Measurements from ENCODE around the gene TAS2R3.

The TAS2R3 gene

DNA sequence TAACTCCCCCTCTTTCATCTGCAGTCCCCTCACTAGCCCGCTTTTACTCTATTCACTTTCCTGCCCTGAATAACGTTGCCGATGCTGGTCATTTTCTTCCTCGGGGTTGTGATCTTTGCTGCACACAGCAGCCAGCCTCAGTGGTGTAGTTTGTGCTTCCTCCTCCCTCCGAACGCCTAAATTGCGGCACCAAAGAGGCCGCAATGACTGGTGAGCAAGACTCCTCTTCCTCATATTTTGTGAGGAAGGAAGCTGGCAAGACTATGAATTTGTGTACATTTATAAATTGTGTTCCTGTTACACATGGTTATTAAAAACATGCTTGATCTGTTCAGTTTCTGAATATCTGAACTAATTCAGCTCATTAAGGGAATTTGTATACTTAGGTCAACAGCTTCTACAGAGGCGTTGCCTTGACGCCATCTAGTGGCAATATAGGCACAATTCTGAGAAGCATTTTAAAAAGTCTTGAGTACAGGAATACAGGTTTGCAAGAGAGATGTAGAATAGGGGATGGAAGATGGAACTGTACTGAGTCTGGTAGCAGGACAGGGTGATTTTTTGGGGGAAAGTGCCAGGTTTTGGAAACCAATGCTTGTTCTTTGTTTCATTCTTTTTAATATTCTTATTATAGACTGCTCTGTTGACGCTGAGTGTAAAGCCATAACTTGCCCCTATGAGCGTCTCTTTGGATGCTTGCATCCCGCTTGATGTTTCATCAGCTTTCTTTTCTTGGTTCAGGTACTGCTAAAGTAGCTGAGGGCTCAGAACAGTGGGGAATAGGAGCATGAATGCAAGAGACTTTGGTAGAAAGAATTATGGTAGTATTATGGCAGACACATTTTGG, 22.0 kb downstream of the TAS2R3 start:
- no peak overlapping the region for H3K4me3 ChIP-seq (ENCODE audit: low read depth, low read length)

DNA sequence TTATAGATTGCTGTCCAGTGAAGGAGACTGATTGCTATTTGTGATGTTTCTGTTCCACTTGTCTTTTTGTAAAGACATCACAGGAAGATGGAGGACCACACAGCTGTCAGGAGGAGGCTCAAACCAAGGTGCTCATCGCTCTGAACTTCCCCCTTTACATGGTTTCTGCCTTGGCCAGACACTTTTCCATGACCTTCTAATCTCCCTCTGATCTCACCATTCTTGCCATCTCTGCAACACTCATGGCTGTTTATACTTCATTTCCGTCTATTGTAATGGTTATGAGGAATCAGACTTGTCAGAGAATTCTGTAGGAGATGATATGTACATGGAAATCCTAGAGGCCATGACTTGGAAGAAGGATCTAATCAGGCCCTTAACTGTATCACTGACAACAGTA, 24.4 kb downstream of the TAS2R3 start:
- H3K4me3 ChIP-seq (ENCODE audit: low read depth, low read length): no peak overlapping the region

- H3K4me3 ChIP-seq (ENCODE audit: low read depth, low read length): no peak within 1 kb of the TSS
These were observed 26.0 kb downstream of the TAS2R3 start, which contains the start of gene TAS2R5 for GRCh38 chr7:141789917-141790316. Gene TAS2R5 (plus strand): TSS chr7:141790217. CDS start chr7:141790362, 145 bp downstream.

DNA sequence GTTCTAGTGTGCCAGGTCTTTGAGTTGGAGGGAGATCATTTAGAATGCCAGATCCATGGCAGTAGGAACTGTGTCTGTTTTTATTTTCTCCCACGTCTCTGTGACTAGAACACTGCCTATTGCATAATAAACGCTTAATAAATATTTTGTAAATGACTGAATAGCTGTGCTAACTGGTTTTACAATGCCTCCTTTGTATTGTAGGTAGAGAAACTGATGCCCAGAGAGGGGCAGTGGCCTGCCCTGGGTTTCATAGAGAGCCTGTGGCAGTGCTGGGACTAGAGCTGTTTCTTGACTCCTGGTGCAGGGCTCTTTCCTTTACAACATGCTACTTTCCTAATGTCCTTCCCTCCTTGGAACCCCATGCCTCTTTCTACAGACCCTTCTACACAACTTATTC, 28.6 kb downstream of the TAS2R3 start:
- no peak overlapping the region for H3K4me3 ChIP-seq (ENCODE audit: low read depth, low read length)

All from iPS-11a (cell line).